Brain microvascular endothelial cell (primary cell): ENCODE results near the gene UBE2L6.
A peak's percentile ranks its signal among the peaks of the same experiment; 100 is the strongest.

Experiments used
- DNase-seq: peaks from one replicate; pipeline ENCODE4 v3.0.0-alpha.2; 2020
- H3K27ac ChIP-seq: fragments of 250-450 bp; sonication (Bioruptor Pico); 2 replicates; pipeline ENCODE4 v1.5.1; 2020; ENCODE audit warnings: mild to moderate bottlenecking, moderate library complexity
- H3K27me3 ChIP-seq: fragments of 250-450 bp; sonication (Bioruptor Pico); replicated peaks from 2 replicates; pipeline ENCODE4 v1.5.1; 2020; ENCODE audit warnings: mild to moderate bottlenecking
- H3K36me3 ChIP-seq: fragments of 250-450 bp; sonication (Bioruptor Pico); replicated peaks from 2 replicates; pipeline ENCODE4 v1.5.1; 2020; ENCODE audit warnings: mild to moderate bottlenecking
- H3K4me3 ChIP-seq: 2 replicates; pipeline ENCODE4 v1.5.1; 2011; ENCODE audit warnings: low read depth, mild to moderate bottlenecking, control low read depth, low read length, moderate library complexity
- in situ Hi-C: cut with HindIII; loops from 2 replicates; pipeline ENCODE4 v1.10.0; 2017; ENCODE audit warnings: low sequenced_read_pairs, low pct_ligation_motif_present
- TF ChIP-seq, protein P1 (sequence below): IDR thresholded peaks from 2 replicates; pipeline ENCODE4 v1.5.1; 2011; ENCODE audit warnings: low read depth, mild to moderate bottlenecking, moderate library complexity, low read length, control low read depth, inconsistent platforms; ENCODE audit errors: missing control alignments

Gene UBE2L6

DNA sequence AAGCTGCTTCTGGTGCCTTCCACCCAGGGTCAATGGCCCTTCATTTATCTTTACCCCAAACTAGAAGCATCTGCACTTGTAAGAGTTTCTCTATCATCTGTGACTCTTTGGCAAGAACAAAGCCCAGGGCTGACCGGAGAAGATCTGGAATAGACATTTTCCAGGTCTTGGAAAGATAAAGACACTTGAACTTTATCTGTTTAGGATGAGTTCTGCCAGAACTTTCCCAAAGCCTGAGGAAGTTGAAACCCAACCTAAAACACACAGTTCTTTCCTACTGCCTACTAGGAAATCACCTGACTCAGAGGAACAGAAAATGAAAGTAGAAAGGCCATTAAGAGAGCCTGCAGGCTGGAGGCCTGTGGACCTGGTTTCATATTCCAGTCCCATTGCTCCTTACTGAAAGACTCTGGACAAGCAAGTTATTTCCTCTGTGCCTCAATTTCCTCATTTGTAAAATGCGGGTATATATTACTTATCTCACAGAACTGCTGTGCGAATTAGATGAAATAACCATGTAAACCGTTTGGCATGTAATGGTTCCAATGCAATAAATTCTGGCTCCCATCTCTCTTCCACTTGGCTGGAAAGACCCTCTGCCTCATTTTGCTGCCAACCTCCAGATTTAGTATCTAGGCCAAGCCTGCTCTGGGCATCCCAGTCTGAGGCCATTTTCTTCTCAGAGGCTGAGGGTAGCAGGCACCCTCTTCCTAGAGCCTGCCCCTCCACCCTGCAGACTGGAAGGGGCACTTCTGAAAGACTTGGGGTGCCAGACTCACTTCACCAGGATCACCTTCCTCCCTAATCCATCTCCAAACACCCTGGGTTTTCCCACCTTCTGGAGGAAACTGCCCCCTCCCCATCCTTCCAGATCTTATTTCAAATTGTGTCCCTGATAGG lies 1.2 kb downstream of the UBE2L6 start:
- H3K36me3 ChIP-seq: no peaks in the 10 kb centered on the region
- no peak overlapping the region for H3K27ac ChIP-seq
- peak; percentile 20 for DNase-seq
- in situ Hi-C loops: loop anchor here (10.0 kb wide), 1 partner anchor 79 kb away; the partner anchor contains the start of gene YPEL4
- H3K4me3 ChIP-seq: no peak overlapping the region
- TF ChIP-seq, protein P1, sequence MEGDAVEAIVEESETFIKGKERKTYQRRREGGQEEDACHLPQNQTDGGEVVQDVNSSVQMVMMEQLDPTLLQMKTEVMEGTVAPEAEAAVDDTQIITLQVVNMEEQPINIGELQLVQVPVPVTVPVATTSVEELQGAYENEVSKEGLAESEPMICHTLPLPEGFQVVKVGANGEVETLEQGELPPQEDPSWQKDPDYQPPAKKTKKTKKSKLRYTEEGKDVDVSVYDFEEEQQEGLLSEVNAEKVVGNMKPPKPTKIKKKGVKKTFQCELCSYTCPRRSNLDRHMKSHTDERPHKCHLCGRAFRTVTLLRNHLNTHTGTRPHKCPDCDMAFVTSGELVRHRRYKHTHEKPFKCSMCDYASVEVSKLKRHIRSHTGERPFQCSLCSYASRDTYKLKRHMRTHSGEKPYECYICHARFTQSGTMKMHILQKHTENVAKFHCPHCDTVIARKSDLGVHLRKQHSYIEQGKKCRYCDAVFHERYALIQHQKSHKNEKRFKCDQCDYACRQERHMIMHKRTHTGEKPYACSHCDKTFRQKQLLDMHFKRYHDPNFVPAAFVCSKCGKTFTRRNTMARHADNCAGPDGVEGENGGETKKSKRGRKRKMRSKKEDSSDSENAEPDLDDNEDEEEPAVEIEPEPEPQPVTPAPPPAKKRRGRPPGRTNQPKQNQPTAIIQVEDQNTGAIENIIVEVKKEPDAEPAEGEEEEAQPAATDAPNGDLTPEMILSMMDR: no peak
- H3K27me3 ChIP-seq: no peaks in the 10 kb centered on the region

DNA sequence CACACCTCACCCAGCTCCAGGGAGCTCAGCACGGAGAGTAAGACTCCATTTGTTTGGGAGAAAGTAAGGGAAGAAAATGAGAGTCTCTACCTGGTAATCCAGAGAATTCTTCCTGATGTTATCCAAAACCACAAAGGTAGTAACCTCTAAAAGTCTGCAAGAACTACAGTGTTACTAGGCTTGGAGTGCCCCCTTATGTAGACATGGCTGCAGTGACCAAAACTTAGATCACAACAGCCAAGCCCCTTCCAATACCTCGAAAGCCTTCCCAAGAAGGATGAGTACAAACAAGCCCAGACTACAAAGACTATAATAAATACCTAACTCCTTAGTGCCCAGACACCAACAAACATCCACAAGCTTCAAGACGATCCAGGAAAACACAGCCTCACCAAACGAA lies 4.9 kb downstream of the UBE2L6 start:
- TF ChIP-seq, protein P1: no peak
- in situ Hi-C loops: loop anchor here (10.0 kb wide), 1 partner anchor 82 kb away; the partner anchor contains the start of gene YPEL4
- Histone ChIP-seq H3K4me3 (no peak overlapping the region), H3K36me3 (peaks cover 3% of the 10 kb centered on the region), H3K27me3 (no peaks in the 10 kb centered on the region), H3K27ac (no peak overlapping the region)
- no peak for DNase-seq

DNA sequence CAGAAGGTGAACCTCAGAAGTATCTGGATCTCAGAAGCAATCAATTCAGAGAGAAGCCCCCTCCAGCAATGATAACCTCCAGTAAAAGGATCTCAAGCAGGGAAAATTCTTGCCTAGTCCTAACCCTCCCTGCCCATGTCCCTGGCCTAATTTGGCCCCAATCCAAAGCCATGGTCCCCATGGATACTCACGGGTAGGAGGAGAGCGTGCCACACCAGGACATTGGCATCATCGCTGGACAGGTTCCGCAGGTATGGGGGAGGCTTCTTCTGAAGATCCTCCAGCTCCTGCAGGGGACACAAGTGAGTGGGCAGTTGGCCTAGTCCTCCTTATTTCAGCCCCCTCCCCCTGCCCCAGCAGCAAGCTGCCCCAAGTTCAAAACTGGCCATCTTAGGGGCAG lies 7.3 kb downstream of the UBE2L6 start:
- Histone ChIP-seq H3K27ac (no peak overlapping the region), H3K27me3 (no peaks in the 10 kb centered on the region), H3K36me3 (peaks cover 3% of the 10 kb centered on the region), H3K4me3 (no peak overlapping the region)
- DNase-seq: no peak
- in situ Hi-C loops: loop anchor here (10.0 kb wide), 1 partner anchor 85 kb away; the partner anchor contains the start of gene YPEL4
- TF ChIP-seq, protein P1: no peak

DNA sequence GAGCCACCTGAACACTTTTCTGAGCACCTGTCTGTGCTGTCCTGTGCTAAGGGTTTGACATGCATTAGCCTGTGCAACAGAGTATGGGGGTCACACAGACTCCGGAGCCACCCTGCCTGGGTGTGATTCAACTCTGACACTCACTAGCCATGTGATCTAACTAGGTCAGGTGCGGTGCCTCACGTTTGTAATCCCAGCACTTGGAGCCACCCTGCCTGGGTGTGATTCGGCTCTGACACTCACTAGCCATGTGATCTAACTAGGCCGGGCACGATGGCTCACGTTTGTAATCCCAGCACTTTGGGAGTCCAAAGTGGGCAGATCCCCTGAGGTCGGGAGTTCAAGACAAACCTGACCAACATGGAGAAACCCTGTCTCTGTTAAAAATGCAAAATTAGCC lies 11.4 kb downstream of the UBE2L6 start:
- in situ Hi-C loops: no loop called here
- Histone ChIP-seq H3K27me3 (no peaks in the 10 kb centered on the region), H3K27ac (no peak overlapping the region), H3K36me3 (peaks cover 3% of the 10 kb centered on the region), H3K4me3 (no peak overlapping the region)
- no peak for DNase-seq
- TF ChIP-seq, protein P1: no peak

DNA sequence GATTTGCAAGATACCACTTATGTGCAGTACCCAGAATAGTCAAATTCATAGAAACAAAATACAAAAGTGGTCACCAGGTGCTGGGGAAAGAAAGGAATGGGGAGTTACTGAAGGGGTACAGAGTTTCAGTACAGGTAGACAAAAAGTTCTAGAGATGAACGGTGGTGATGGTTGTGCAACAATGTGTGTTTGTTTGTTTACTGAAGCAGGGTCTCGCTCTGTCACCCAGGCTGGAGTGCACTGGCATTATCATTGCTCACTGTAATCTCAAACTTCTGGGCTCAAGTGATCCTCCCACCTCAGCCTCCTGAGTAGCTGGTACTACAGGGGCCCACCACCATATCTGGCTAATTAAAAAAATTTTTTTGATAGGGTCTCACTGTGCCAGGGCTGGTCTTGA lies 12.1 kb downstream of the UBE2L6 start:
- Histone ChIP-seq H3K27me3 (no peaks in the 10 kb centered on the region), H3K36me3 (peaks cover 3% of the 10 kb centered on the region), H3K27ac (no peak overlapping the region), H3K4me3 (no peak overlapping the region)
- DNase-seq: no peak
- in situ Hi-C loops: no loop called here
- TF ChIP-seq, protein P1: no peak
